Activated CD4-positive, CD25-positive, alpha-beta regulatory T cell treated with anti-CD3 and anti-CD28 coated beads, Interleukin-2, amount 50 U/mL, for 72 hours (primary cell): Measurements from ENCODE around the gene BLNK.
"Not testable (repeated sequence)": the region's sequence is repeated elsewhere in the genome, so short reads cannot be mapped to it uniquely, and the experiment has no call there.

Source experiments
- DNase-seq: peaks from one replicate; pipeline ENCODE4 v3.0.0; 2021

BLNK gene

GRCh38 chr10:96271016-96271815 lies at the start of gene BLNK:
Gene BLNK (minus strand): TSS chr10:96271569. CDS start chr10:96271398, 171 bp downstream.
- DNase-seq: no peak

GRCh38 chr10:96319754-96320474 lies 48.5 kb upstream of the BLNK start:
- no peak for DNase-seq

- DNase-seq: no peak
Measured at GRCh38 chr10:96317067-96317833, 45.9 kb upstream of the BLNK start.

GRCh38 chr10:96313344-96313743 lies 42.0 kb upstream of the BLNK start:
- DNase-seq: no peak

- no peak for DNase-seq
Measured at GRCh38 chr10:96311180-96311715, 39.9 kb upstream of the BLNK start.

GRCh38 chr10:96310321-96310669 lies 38.9 kb upstream of the BLNK start:
- DNase-seq: no peak

- DNase-seq: no peak
Measured at GRCh38 chr10:96309628-96310320, 38.4 kb upstream of the BLNK start.

GRCh38 chr10:96308854-96309253 lies 37.5 kb upstream of the BLNK start:
- not testable (repeated sequence) for DNase-seq

GRCh38 chr10:96306516-96306915 lies 35.1 kb upstream of the BLNK start:
- DNase-seq: no peak

- no peak for DNase-seq
Measured at GRCh38 chr10:96305019-96305418, 33.6 kb upstream of the BLNK start.

- DNase-seq: no peak
Measured at GRCh38 chr10:96304230-96304629, 32.9 kb upstream of the BLNK start, which contains the start of gene DNTT. Gene DNTT (plus strand): TSS chr10:96304434. CDS start chr10:96304498, 64 bp downstream.

GRCh38 chr10:96301616-96302015 lies 30.2 kb upstream of the BLNK start:
- DNase-seq: no peak

- DNase-seq: no peak
Measured at GRCh38 chr10:96299383-96299782, 28.0 kb upstream of the BLNK start.

- DNase-seq: no peak
Measured at GRCh38 chr10:96298362-96298761, 27.0 kb upstream of the BLNK start.

GRCh38 chr10:96297486-96297885 lies 26.1 kb upstream of the BLNK start:
- DNase-seq: no peak

GRCh38 chr10:96295475-96295874 lies 24.1 kb upstream of the BLNK start:
- no peak for DNase-seq

GRCh38 chr10:96292971-96293920 lies 21.9 kb upstream of the BLNK start:
- no peak for DNase-seq

GRCh38 chr10:96290368-96291133 lies 19.2 kb upstream of the BLNK start:
- no peak for DNase-seq

- no peak for DNase-seq
Measured at GRCh38 chr10:96289218-96289910, 18.0 kb upstream of the BLNK start.

GRCh38 chr10:96288151-96288621 lies 16.8 kb upstream of the BLNK start:
- no peak for DNase-seq
